GM19035 (cell line): ENCODE data around the gene ATXN2.

ENCODE experiments used
- ATAC-seq: cut with Tn5 transposase; IDR thresholded peaks from one replicate; pipeline ENCODE4 v1.9.1; 2021; ENCODE audit not compliant: unreplicated experiment

The ATXN2 gene

DNA sequence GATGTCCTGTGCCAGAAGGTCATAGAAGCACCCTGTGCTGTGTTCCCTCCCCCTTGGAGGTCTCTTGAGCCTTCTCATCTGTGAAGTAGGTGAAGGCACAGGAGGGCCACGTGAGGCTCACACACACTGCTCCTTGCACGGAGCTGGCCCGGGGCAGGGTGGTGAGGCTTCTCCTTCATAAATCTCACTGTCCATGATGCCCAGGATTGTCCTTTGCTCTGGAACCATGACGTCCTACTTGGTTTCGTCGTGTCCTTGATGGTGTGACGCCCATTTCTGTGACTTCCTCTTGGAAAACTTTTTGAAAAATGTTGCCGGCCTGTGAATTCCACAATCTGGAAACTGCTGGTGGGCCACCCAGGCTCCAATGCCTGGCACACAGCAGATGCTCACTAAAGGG, 159.0 kb downstream of the ATXN2 start:
- ATAC-seq, result no peak

DNA sequence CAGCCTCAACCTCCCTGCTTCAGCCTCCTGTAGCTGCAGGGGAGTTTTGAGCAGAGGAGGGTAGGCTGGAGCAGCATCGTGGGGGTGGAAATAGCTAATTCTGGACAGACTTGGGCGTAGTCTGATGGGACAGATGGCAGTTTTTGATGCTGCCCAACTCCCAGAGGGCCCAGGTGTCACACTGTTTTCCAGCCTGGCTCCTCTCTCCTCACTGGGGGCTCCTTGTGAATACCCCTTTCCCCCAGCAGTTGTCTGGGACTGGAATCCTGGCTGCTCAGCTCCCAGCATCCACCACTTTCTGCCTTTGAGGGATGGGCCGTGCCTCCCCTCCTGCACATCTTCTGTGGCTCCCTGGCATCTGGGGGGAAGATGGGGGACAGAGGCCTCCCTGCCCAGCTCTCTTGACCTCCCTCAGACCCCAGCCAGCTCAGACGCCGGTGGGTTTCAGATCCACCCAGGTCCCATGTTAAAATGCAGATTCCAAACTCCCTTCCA, 159.4 kb downstream of the ATXN2 start:
- no peak for ATAC-seq

GRCh38 chr12:111438481-111438880, 160.6 kb downstream of the ATXN2 start:
- no peak for ATAC-seq

DNA sequence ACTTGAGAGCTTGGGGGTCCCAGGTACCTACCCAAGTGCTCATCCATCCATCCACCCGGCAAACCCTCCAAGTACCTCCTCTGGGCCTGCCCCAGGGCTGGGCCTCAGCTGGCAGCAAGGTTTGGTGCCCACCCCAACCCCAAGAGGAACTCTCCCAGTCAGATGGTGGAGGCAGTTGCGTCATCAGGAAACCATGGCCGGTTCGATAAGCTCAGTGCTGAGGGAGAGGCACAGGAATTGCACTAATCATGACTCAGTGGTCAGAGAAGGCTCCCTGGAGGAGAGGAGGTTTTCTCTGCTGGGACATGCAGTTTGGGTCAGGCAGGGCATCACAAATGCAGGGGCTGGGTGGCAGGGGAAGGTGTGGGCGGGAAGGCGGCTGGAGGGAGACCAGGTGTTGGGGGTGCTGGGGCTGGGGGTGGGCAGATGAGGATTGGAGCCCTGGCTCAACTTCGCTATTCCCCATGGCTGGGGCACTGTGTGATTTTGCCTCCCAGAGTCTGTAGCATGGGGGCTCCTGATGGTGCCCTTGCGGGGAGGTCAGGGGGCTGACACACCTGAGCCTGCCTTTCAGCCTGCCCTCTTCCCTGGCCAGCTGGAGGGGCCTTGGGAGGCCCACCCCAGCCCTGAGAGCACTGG, 161.2 kb downstream of the ATXN2 start:
- ATAC-seq, result no peak

DNA sequence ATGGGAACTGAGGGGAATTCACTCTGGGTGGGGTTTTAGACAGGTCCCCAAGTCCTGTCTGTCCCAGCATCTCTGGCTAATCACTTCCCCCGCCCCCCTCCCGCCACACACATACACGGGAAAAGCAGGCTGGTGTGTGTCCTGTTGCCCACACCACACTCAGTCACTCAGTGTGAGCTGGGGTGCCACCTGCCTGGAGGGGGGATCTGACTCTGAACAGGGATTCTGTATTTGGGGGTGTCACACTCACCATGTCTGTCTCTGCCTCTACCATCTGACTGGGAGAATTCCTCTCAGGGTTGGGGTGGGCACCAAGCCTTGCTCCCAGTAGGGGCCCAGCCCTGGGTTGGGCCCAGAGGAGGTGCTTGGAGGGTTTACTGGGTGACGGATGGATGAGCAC, 162.3 kb downstream of the ATXN2 start:
- ATAC-seq, result no peak

GRCh38 chr12:111436266-111436665, 162.8 kb downstream of the ATXN2 start:
- no peak for ATAC-seq

DNA sequence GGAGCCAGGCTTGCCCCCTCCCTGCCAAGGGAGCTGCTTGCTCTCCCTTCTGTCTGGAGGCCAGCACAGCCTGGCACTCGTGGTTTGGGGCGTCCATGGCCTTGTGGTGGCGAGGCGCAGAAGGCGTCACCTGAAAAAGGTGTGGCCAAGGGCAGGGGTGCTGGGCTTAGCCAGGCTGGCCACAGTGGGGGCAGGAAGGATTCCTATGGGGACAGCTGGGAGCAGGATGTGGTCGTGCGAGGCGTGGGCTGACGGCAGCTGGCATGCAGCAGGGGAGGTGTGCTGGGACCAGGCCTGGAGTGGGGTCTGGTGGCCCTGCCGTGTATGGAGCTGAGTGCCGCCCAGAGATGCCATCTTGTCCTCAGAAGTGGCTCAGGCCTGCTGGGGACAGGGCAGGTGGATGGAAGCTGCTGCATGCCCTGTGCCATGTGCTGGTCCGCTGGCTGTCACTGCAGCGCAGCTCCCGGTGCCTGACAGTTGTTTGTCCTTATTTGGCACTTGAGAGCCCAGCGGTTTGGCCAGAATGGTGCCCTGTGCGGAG, 163.4 kb downstream of the ATXN2 start:
- no peak for ATAC-seq

DNA sequence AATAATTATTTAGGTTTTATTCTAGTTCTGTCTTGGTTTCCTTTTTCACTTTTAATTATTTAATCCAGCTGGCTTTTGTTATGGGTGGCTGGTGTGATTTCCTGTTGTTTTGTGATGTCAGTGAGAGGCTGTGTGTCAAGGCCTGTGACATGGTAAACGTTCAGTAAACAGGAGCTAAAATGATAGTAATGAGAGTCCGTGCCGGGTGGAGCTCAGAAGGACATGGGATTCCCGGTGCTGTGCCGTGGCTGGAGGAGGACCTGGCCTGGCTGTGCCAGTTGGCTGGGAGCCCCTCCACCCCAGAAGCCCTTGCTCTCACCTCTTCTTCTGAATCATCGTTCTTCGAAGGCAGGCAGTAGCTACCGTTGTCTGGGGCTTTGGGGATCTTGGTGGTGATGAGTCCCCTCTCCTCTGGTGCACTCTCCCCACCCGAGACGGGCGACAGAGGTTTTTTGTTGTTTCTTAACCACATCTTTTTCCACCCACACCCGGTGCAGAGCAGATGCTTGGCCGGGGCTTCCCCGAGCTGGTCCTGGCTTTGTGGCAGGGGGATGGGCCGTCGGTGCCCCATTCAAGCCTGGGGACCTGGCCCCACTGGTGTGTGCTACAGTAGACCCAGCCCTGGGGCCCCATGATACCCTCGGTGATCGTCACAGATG, 164.3 kb downstream of the ATXN2 start:
- peak; percentile 62 for ATAC-seq

GRCh38 chr12:111434049-111434448, 165.1 kb downstream of the ATXN2 start:
- ATAC-seq, result no peak

- ATAC-seq, result no peak
These were observed 167.3 kb downstream of the ATXN2 start for GRCh38 chr12:111431772-111432171.

DNA sequence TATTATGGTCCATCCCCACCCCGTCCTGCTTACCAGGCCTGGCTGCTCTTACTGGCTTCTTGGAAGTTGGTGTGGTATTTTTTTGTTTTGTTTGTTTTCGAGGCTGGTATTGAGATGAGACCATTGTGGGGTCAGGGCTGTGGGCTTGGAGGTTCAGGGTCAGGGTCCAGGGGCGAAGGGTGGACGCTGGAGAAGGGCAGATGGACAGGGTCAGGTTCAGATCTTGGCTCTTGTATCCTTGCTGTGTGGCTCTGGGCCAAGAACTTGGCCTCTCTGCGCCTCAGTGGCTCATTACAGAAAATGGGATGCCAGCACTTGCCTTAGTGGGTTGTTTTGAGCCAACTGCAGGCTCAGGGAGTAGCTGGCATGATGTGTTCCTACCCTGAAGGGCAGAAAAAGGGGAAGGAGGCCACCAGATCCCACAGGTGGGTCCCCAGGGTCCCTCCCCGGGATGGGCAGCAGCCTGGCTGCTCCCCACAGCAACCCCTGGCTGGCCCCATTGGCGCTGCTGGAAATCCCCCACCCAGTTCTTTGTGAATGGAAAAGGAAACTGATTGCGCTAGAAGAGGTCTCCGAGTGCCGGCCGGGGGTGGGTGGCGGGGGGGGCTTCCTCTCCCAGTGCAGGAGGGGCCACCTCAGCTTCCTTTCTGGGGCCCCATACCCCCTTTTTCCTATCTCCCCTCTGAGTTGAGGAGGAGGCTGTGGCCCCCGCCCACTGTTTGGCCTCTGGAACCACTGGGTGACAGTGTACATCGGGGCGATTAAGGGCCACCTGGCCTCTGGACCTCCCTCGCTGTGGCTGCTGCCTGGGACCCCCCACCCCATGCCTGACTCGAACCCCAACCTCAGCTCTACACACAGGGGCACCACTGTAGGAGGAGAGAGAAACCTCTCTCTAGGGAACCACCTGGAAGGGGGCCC, 168.4 kb downstream of the ATXN2 start:
- ATAC-seq, result no peak

GRCh38 chr12:111429828-111430432, 169.2 kb downstream of the ATXN2 start:
- ATAC-seq, result no peak

DNA sequence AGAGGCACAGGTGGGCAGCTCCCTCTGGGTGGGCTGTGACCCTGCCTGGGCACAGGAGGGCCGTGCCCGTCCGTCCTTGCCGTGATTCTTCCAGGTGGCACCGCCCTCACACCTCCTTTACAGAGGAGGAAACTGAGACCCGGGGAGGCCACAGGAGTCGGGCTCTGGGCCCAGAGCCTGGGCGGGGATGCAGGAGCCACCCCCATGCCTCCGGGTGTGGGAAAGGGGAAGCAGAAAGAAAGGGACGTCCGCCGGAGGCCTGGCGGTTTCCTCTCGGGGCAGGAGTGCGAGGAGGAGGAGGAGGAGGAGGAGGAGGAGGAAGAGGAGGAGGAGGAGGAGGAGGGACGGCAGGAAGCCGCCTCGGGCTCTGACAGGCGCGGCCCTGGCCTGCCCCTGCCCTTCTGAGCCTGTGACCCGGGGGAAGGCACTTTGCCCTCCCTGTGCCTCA, 170.4 kb downstream of the ATXN2 start:
- no peak for ATAC-seq

- ATAC-seq, result no peak
These were observed 170.9 kb downstream of the ATXN2 start for GRCh38 chr12:111428081-111428727.

- no peak for ATAC-seq
These were observed 171.6 kb downstream of the ATXN2 start for GRCh38 chr12:111427417-111428074.

DNA sequence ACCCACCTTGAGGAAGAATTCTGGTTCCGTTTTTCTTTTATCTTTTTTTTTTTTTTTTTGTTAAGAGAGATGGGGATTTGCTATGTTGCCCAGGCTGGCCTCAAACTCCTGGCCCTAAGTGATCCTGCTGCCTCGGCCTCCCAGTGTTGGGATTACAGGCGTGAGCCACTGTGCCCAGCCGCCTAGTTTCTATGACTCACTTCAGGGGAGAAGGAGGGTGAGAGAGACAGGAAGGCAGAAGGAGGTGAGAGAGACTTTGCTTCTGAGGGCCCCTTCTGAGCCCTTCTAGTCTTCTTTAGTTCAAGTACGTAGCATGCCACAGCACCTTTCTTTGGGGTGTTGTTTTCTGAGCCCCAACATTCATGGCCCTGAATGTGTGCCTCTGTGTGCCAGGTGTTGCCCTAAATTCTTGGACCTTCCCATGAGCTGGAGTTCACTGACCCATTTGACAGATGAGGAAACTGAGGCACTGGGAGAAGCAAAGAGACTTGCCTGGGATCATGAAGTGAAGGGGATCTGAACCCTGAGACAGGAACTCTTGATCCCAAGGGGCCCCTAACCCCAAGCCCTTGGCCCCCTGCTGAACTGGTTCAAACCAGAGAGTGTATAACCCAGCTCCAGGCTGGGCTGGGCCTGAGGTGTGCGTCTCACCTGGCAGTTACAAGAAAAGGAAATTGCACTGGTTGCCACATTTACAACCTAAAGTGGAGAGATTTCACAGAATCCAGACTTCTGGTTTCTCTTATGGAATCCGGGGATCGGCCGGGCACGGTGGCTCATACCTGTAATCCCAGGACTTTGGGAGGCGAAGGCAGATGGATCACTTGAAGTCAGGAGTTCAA, 172.6 kb downstream of the ATXN2 start:
- ATAC-seq, result no peak

DNA sequence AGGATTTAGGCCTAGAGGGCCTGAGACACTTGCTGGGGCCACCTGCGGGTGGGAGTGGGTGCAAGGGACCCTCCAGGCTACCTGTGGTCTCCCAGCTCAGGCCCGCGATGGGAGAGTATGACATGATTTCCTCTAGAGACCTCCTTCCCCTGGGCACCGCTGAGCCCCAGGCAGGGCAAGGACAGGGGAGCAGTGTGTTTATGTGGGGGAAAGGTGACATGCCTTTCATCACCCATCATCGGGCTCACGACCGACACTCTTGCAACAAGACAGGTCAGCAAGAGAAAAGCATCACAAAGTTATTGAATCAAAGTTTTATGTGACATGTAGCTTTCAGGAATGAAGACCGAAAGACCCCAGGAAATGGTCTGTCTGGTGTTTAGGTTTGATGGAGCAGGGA, 173.5 kb downstream of the ATXN2 start:
- no peak for ATAC-seq

DNA sequence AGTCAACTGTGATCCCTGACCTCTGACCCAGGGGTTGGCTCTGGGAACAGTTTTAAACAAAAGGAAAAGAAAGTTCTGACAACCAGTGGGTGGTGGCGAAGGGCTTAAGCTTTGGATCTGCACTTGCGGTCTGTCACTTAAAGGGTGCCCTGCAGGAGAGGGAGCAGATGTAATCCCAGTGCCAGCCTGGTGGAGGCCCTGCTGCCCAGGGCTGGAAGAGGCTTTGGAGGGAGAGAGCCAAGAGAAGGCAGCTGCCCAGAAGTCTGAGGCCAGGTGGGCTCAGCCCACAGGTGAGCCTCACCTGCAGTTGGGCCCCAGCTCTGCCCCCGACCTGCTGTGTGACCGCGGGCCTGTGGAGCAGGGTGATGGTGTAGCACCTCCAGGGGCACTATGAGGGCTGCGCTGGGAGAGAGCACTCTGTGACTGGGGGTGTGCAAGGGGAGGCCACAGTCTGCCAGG, 174.3 kb downstream of the ATXN2 start:
- no peak for ATAC-seq
